B cell (primary cell): ENCODE data around the gene NPAS3.

ENCODE experiments used
- EZH2 ChIP-seq: IDR thresholded peaks from 2 replicates; pipeline ENCODE4 v1.6.1; 2012; ENCODE audit warnings: borderline replicate concordance, low read depth, mild to moderate bottlenecking, moderate library complexity, low read length; ENCODE audit not compliant: insufficient read depth, poor library complexity, severe bottlenecking
- TF ChIP-seq, protein P1 (sequence below): fragments of 200-600 bp; IDR thresholded peaks from one replicate; pipeline ENCODE4 v1.8.0; 2022; ENCODE audit warnings: antibody characterized with exemption, mild to moderate bottlenecking

DNA sequence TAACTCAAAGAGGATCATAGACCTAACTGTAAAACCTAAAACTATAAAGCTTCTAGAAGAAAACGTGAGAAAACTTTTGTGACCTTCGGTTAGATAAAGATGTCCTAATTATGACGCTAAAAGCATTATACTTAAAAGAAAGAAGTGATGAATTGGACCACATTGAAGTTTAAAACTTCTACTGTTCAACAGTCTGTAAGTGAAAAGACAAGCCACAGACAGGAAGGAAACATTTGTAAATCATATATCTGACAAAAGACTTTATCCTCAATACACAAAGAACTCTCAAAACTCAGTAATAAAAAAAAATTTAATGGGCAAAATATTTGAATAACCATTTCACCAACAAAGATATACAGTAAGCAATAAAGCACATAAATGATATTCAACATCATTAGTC lies 667.9 kb downstream of the NPAS3 start:
- TF ChIP-seq, protein P1, sequence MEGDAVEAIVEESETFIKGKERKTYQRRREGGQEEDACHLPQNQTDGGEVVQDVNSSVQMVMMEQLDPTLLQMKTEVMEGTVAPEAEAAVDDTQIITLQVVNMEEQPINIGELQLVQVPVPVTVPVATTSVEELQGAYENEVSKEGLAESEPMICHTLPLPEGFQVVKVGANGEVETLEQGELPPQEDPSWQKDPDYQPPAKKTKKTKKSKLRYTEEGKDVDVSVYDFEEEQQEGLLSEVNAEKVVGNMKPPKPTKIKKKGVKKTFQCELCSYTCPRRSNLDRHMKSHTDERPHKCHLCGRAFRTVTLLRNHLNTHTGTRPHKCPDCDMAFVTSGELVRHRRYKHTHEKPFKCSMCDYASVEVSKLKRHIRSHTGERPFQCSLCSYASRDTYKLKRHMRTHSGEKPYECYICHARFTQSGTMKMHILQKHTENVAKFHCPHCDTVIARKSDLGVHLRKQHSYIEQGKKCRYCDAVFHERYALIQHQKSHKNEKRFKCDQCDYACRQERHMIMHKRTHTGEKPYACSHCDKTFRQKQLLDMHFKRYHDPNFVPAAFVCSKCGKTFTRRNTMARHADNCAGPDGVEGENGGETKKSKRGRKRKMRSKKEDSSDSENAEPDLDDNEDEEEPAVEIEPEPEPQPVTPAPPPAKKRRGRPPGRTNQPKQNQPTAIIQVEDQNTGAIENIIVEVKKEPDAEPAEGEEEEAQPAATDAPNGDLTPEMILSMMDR = no peak
- TF ChIP-seq EZH2 = no peak
